B cell (primary cell): ENCODE data around the gene RABEP1.

Experiments
- CTCF ChIP-seq: fragments of 200-600 bp; IDR thresholded peaks from one replicate; pipeline ENCODE4 v1.8.0; 2022; ENCODE audit warnings: antibody characterized with exemption, mild to moderate bottlenecking
- EZH2 ChIP-seq: IDR thresholded peaks from 2 replicates; pipeline ENCODE4 v1.6.1; 2012; ENCODE audit warnings: borderline replicate concordance, low read depth, mild to moderate bottlenecking, moderate library complexity, low read length; ENCODE audit not compliant: insufficient read depth, poor library complexity, severe bottlenecking

GRCh38 chr17:5370411-5370810 lies 88.3 kb downstream of the RABEP1 start:
- TF ChIP-seq CTCF, result no peak
- TF ChIP-seq EZH2, result no peak
